Diencephalon (tissue), 1 donor: ENCODE measurements around the gene LRRC19. TPM values are rescaled to one million over a fixed set of nuclear protein-coding genes. Genes with fewer than 3 reads are reported as not detected.

ENCODE experiments used
- total RNA-seq: library from RNA; depleted of rRNA; stranded (reverse); fragments of >200 nt; gene quantifications from one replicate; pipeline ENCODE4 v1.2.3, GENCODE V29; 2014

The LRRC19 gene
- total RNA-seq: not detected

DNA sequence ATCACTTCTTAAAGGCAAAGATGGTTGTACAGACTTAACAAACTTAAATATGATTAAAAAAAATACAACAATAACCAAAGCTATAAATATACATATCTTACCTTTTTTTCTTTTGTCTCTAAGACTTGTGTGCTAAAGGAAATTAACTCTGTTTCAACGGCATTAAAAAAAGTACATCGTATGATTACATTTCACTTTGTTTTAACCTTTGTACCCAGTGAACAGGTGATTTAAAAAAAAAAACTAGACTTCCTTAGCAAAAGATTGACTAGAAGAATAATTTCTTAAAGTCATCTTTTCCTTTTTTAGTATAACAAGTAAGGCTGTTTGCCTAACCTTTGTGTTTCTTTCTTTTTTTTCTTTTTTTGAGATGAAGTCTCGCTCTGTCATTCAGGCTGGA lies at the start of gene LRRC19:
Gene LRRC19, minus strand, starts transcription at position 182 of the 400 bp plus-strand sequence. CDS start 5,978 bp downstream, outside the sequence.

DNA sequence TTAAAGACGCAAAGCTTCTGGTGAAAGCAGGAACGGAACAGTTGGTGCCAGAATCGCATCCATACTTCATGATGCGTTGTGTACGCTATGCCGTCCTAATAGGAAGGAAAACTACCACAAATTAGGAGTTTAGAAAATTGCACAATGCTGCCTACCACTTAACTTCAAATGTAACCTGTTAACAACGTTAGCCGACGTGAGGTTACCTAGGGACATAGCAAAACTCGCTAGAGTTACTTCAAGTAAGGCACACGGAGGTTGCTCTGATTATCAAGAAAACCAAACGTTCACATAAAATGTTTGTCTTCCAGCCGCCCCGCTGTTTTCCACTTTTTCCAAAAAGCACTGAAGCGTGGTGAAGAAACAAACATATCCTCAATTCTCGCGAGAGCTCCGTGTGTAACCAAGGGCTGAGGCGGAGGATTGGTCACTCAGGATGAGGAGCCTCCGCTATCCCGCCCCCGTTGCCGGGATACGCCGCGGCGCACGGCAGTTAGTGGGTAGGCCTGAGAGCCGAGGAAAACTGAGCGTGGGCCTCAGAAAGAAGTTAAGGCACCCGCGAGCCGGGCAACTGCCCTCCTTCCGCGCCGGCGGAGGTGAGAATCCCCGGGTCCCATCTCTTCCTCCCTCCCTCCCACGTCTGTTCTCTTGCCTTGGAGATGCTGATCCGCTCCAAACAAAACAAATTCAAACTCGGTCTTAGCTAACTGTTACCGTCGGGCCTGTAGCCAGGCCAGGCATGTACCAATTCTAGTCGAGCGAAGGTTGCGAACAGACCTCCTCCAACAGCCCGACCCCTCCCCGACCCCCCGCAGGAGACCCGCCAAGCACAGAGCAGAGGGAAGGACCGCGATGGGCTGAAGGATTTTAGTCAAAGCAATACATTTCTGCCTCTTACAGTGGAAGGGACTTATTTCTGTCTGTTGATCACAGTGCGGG lies 49.3 kb downstream of the LRRC19 start, which contains the start of gene IFT74:
Gene IFT74, plus strand, starts transcription at position 492 of the 939 bp plus-strand sequence. CDS start 5,556 bp downstream, outside the sequence.

DNA sequence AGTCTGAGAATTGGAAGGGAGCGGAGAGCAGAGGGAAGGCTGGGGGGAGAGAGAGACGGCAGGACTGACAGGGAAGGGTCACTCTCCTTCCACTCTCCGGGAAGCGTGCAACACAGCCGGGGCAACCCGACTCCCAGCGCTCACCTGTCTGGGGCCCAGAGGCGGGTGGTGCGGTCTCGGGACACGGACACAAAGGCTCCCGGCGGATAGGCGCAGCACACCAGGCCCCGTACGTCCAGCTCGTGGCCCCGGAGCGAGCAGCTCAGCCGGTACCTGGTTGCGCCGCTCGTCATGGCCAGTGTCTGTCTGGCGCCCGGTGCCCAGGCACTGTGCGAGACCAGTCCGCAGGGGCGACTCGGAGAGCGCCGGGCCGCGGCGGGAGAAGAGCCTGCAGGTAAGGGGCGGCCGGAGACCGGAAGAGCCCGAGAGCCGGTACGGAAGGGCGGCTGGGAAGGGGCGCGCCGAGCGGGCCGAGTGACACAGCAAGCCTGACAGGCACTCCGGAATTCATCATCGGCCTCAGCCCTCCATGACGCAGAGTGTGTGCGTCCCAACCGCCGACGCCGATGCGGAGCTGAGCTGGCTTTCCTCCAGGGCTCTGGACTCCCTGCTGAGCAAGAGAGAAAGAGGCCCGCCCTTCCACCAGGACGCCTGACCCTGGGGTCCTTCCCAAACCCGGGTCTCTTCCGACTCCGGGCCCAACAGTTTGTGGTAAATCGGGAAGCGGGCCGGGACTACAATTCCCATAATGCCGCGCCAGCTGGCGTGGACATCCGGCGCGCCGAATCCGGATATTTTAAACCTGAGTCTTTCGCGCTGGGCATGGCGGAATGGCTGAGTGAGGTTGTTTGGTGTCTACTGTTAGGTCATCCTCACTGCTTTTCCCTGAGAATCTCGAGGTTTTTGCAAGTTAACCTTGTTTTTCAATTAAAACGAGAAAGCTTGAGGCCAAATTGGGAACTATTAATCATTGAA lies 58.4 kb downstream of the LRRC19 start, which contains the start of gene PLAA:
Gene PLAA, minus strand, starts transcription at position 490 of the 975 bp plus-strand sequence. Its CDS starts 197 bp downstream, at position 293.

Other genes starting within 250 kb of the LRRC19 start
- 16.6 TPM for gene CAAP1, start 112.9 kb downstream of the LRRC19 start, total RNA-seq
- 52.4 TPM for gene PLAA, start 58.4 kb downstream of the LRRC19 start, total RNA-seq
- 22.6 TPM for gene IFT74, start 49.3 kb downstream of the LRRC19 start, total RNA-seq
- gene TEK, start 103.6 kb upstream of the LRRC19 start, total RNA-seq: 10.6 TPM